ENCODE measurements around the gene R3HCC1L. TPM values are rescaled to one million over a fixed set of nuclear protein-coding genes. Genes with fewer than 3 reads are reported as not detected.

R3HCC1L gene
- total RNA-seq, 3 donors from 2014 or later, result 15.3 to 22.8 (median 18.8) TPM

- H3K4me1 ChIP-seq (ENCODE audit: low read depth), result no peaks in the 10 kb centered on the region
- peaks cover under 1% of the 10 kb centered on the region for H3K9me3 ChIP-seq
- ATAC-seq (no peak), DNase-seq (no peak)
- H3K4me3 ChIP-seq, result no peak overlapping the region
- TF ChIP-seq, protein P1, sequence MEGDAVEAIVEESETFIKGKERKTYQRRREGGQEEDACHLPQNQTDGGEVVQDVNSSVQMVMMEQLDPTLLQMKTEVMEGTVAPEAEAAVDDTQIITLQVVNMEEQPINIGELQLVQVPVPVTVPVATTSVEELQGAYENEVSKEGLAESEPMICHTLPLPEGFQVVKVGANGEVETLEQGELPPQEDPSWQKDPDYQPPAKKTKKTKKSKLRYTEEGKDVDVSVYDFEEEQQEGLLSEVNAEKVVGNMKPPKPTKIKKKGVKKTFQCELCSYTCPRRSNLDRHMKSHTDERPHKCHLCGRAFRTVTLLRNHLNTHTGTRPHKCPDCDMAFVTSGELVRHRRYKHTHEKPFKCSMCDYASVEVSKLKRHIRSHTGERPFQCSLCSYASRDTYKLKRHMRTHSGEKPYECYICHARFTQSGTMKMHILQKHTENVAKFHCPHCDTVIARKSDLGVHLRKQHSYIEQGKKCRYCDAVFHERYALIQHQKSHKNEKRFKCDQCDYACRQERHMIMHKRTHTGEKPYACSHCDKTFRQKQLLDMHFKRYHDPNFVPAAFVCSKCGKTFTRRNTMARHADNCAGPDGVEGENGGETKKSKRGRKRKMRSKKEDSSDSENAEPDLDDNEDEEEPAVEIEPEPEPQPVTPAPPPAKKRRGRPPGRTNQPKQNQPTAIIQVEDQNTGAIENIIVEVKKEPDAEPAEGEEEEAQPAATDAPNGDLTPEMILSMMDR (IDR thresholded peaks at IDR 0.05), result no peak
- H3K36me3 ChIP-seq (ENCODE audit: low read depth), result no peaks in the 10 kb centered on the region
- intact Hi-C loops (cut with DNase I, micrococcal nuclease), result no loop called here
Measured at GRCh38 chr10:98231417-98231816, 97.0 kb downstream of the R3HCC1L start.

- TF ChIP-seq, protein P1 (IDR thresholded peaks at IDR 0.05), result no peak
- no peak for ATAC-seq
- intact Hi-C loops (cut with DNase I, micrococcal nuclease), result no loop called here
Measured at GRCh38 chr10:98235846-98236245, 101.4 kb downstream of the R3HCC1L start.

GRCh38 chr10:98236862-98237261 lies 102.4 kb downstream of the R3HCC1L start:
- H3K9me3 ChIP-seq, result no peaks in the 10 kb centered on the region
- DNase-seq, result no peak
- H3K4me1 ChIP-seq (ENCODE audit: low read depth), result no peaks in the 10 kb centered on the region
- H3K4me3 ChIP-seq, result no peak overlapping the region
- no peaks in the 10 kb centered on the region for H3K36me3 ChIP-seq (ENCODE audit: low read depth)
- TF ChIP-seq, protein P1 (IDR thresholded peaks at IDR 0.05), result no peak
- ATAC-seq, result no peak
- intact Hi-C loops (cut with DNase I, micrococcal nuclease), result no loop called here

More at GRCh38 chr10:98235846-98236245, 101.4 kb downstream of the R3HCC1L start:
- no peak for DNase-seq
- Histone ChIP-seq H3K4me3 (no peak overlapping the region), H3K9me3 (no peaks in the 10 kb centered on the region), H3K4me1 (ENCODE audit: low read depth) (no peaks in the 10 kb centered on the region), H3K36me3 (ENCODE audit: low read depth) (no peaks in the 10 kb centered on the region)

DNA sequence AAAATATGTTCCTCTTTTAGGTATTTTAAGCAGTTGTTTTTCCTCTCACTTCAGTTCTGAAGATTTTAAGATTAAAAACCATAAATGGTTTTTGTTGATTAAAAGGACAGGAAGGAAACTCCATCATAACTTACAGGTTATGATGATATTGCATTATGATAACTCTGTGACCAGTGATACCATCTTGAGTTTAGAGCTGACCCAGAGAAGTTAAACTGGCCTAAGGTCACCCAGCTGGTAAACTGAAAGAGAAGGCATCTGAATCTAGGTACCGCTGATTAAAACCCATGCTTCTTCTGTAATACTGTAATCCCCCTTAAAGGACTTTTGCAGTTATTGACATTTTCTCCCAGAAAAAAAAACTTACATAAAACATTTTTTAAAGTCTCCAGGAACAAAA lies 103.9 kb downstream of the R3HCC1L start:
- H3K36me3 ChIP-seq (ENCODE audit: low read depth), result no peaks in the 10 kb centered on the region
- intact Hi-C loops (cut with DNase I, micrococcal nuclease), result no loop called here
- DNase-seq, result no peak
- no peak overlapping the region for H3K4me3 ChIP-seq
- ATAC-seq, result no peak
- H3K9me3 ChIP-seq, result no peaks in the 10 kb centered on the region
- no peaks in the 10 kb centered on the region for H3K4me1 ChIP-seq (ENCODE audit: low read depth)
- TF ChIP-seq, protein P1 (IDR thresholded peaks at IDR 0.05), result no peak

- no peaks in the 10 kb centered on the region for H3K36me3 ChIP-seq (ENCODE audit: low read depth)
- no peak for DNase-seq
- TF ChIP-seq, protein P1 (IDR thresholded peaks at IDR 0.05), result no peak
- no peaks in the 10 kb centered on the region for H3K4me1 ChIP-seq (ENCODE audit: low read depth)
- no peak for ATAC-seq
- H3K4me3 ChIP-seq, result no peak overlapping the region
- no peaks in the 10 kb centered on the region for H3K9me3 ChIP-seq
- intact Hi-C loops (cut with DNase I, micrococcal nuclease), result loop anchor here in 1 of 2 donors (5.0 kb wide), 1 partner anchor 67 kb away; no protein-coding TSS in a partner anchor
Measured at GRCh38 chr10:98240524-98240923, 106.1 kb downstream of the R3HCC1L start.

- intact Hi-C loops (cut with DNase I, micrococcal nuclease), result loop anchor here in 1 of 2 donors (5.0 kb wide), 1 partner anchor 64 kb away; no protein-coding TSS in a partner anchor
- Histone ChIP-seq H3K4me1 (ENCODE audit: low read depth) (no peaks in the 10 kb centered on the region), H3K36me3 (ENCODE audit: low read depth) (no peaks in the 10 kb centered on the region), H3K9me3 (no peaks in the 10 kb centered on the region), H3K4me3 (no peak overlapping the region)
- DNase-seq (no peak), ATAC-seq (no peak)
- TF ChIP-seq, protein P1 (IDR thresholded peaks at IDR 0.05), result no peak
Measured at GRCh38 chr10:98242823-98243222, 108.4 kb downstream of the R3HCC1L start.
